ENCODE results near the gene CCNJ. TPM values are rescaled to one million over a fixed set of nuclear protein-coding genes. Genes with fewer than 3 reads are reported as not detected.
"Not testable (repeated sequence)": the region's sequence is repeated elsewhere in the genome, so short reads cannot be mapped to it uniquely, and the experiment has no call there.

CCNJ gene
- total RNA-seq, 2 experiments from 2014 or later = 4.3 to 4.4 TPM

DNA sequence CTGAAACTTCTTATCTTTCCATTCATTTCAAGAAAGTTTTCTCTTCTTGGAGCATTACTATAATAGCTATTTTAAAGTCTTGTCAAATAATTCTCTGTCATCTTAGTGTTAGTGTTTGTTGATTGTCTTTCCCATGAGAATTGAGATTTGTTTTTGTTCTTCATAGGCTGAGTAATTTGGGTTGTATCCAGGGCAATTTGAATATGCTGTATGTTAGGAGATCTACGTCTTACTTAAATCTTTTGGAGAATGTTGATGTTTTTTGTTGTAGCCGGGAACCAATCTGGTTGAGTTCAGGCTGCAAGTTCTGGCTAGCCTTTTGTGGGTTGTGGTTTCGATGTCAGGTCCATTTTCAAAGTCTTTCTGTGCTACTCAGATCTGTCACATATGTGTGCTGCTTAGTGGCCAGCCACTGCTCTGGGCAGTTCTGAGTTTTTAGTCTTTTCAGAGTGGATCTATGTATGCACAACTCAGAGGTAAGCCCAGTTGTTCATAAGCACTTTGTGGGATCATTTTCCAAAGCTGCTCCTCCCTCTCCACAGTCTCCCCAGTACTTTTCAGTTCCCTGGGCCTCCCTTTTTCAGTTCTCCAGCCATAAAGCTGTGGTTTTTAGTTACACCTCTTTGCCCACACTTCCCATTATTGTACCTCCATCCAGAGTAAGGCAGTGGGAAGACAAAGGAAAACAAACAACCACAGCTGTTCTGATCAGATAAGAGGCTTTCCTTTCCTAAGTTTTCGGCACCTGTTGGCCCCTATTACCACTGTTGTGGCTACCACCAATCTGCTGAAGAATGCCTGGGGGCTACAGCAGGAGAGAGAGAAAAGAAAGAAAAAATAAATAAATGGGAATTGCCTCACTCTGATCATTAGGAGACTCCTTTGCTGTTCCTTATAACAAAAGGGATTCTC lies 4.7 kb upstream of the CCNJ start:
- ChIA-PET POLR2A (no interaction called here), CTCF (interaction anchor here (1.4 kb wide), 1 partner anchor 22 kb away, joined by 8 read pairs; no protein-coding TSS in a partner anchor)
- no peak overlapping the region for H3K4me3 Mint-ChIP-seq
- H3K27ac Mint-ChIP-seq = no peak overlapping the region
- H3K4me1 Mint-ChIP-seq (ENCODE audit: low read depth) = peaks cover 7% of the 10 kb centered on the region
- H3K27me3 Mint-ChIP-seq = peaks cover 7% of the 10 kb centered on the region
- H3K36me3 Mint-ChIP-seq = no peaks in the 10 kb centered on the region
- H3K9me3 Mint-ChIP-seq = no peaks in the 10 kb centered on the region
- DNase-seq = no peak
- intact Hi-C loops (cut with micrococcal nuclease) = no loop called here

DNA sequence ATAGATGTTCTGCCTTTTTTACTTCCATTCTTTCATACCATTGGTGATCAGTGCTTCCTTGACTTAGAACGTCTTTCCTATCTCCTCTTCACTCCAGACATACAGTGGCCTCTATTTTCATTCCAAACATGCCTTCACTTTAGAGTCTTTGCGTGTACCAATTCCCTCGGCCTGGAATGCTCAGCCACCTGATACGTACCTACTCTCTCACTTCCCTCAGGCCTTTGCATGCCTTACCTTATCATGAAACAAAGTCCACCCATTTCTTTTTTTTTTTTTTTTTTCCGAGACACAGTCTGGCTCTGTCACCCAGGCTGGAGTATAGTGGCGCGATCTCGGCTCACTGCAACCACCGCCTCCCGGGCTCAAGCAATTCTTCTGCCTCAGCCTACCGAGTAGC lies 2.2 kb upstream of the CCNJ start:
- peaks cover 26% of the 10 kb centered on the region for H3K4me1 Mint-ChIP-seq (ENCODE audit: low read depth)
- no peak overlapping the region for H3K4me3 Mint-ChIP-seq
- intact Hi-C loops (cut with micrococcal nuclease) = no loop called here
- no peaks in the 10 kb centered on the region for H3K9me3 Mint-ChIP-seq
- CTCF ChIA-PET = no interaction called here
- no peak overlapping the region for H3K27ac Mint-ChIP-seq
- peaks cover 3% of the 10 kb centered on the region for H3K36me3 Mint-ChIP-seq
- no peak for DNase-seq
- POLR2A ChIA-PET = no interaction called here
- H3K27me3 Mint-ChIP-seq = peaks cover 7% of the 10 kb centered on the region

DNA sequence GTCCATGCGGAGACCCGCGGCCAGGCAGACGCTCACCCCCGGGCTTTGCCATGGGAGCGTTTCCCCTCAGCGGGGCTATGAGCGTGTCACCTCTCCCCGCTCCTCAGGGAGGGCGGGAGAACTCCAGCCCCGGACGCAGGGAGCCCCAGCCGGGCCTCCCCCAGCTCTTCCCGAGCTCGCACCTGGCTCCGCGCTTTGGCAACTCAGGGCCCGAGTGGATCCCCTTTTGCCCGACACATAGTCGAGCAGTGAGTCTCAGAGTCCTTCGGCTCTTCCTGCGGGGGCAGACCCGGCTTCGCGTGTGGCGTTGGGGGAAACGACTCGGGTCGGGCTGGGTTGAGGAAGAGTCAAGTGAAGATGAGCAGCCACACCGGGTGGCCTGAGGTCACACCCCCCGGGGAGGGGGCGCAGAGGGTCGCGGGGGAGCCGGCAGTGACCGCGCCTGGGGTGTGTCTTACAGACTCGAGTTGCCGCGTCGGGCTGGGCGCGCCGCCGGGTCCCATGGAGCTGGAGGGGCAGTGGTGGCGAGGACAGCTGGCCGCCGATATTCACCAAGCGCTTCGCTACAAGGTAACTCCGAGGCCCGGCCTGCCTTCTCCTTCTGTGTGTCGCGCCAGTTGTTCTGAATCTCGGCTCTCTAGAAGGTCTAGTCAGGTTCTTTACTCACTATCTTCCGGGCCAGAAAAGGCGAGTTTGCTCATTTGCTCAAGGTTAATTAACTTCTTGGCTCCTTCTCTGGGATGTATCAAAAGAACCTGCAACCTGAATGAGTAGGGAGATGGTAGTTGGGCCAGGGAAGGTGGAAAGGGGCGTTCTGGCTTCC lies 721 bp downstream of the CCNJ start:
- Mint-ChIP-seq H3K9me3 (no peaks in the 10 kb centered on the region), H3K36me3 (peaks cover 17% of the 10 kb centered on the region), H3K4me3 (peak overlapping the region; percentile 90), H3K27me3 (peaks cover 1% of the 10 kb centered on the region), H3K27ac (peak overlapping the region; percentile 59), H3K4me1 (ENCODE audit: low read depth) (peaks cover 50% of the 10 kb centered on the region)
- DNase-seq = peak; percentile 62
- ChIA-PET POLR2A (interaction anchor here (0.6 to 1.6 kb wide), 3 partner anchors 46 to 86 kb away, joined by 3 to 5 read pairs (median 3); partner anchors contain the start of gene ZNF518A), CTCF (interaction anchor here (1.4 to 2.3 kb wide), 2 partner anchors 27 to 350 kb away, joined by 5 to 11 read pairs; partner anchors contain the start of gene TCTN3)
- intact Hi-C loops (cut with micrococcal nuclease) = loop anchor here (1.0 kb wide), 5 partner anchors 19 to 351 kb away; partner anchors contain the start of genes CC2D2B, TCTN3 and ZNF518A

GRCh38 chr10:96044736-96045135 lies 1.4 kb downstream of the CCNJ start:
- Mint-ChIP-seq H3K27ac (no peak overlapping the region), H3K4me3 (peak overlapping the region; percentile 90), H3K27me3 (no peaks in the 10 kb centered on the region), H3K9me3 (no peaks in the 10 kb centered on the region), H3K4me1 (ENCODE audit: low read depth) (peaks cover 50% of the 10 kb centered on the region), H3K36me3 (peaks cover 17% of the 10 kb centered on the region)
- DNase-seq = no peak
- CTCF ChIA-PET = interaction anchor here (2.3 kb wide), 1 partner anchor 351 kb away, joined by 11 read pairs; the partner anchor contains the start of gene TCTN3
- POLR2A ChIA-PET = interaction anchor here (0.6 kb wide), 1 partner anchor 85 kb away, joined by 3 read pairs; the partner anchor contains the start of gene ZNF518A
- intact Hi-C loops (cut with micrococcal nuclease) = loop anchor here (1.0 kb wide), 1 partner anchor 137 kb away; the partner anchor contains the start of gene CC2D2B

- intact Hi-C loops (cut with micrococcal nuclease) = no loop called here
- no peak overlapping the region for H3K27ac Mint-ChIP-seq
- no peak overlapping the region for H3K4me3 Mint-ChIP-seq
- DNase-seq = no peak
- no peaks in the 10 kb centered on the region for H3K27me3 Mint-ChIP-seq
- peaks cover 51% of the 10 kb centered on the region for H3K4me1 Mint-ChIP-seq (ENCODE audit: low read depth)
- ChIA-PET POLR2A (interaction anchor here (1.2 kb wide), 1 partner anchor 83 kb away, joined by 5 read pairs; the partner anchor contains the start of gene ZNF518A), CTCF (interaction anchor here (0.7 to 1.8 kb wide), 3 partner anchors 83 to 287 kb away, joined by 3 to 5 read pairs (median 3); partner anchors contain the start of gene ZNF518A)
- no peaks in the 10 kb centered on the region for H3K9me3 Mint-ChIP-seq
- peaks cover 26% of the 10 kb centered on the region for H3K36me3 Mint-ChIP-seq
These were observed 3.2 kb downstream of the CCNJ start for GRCh38 chr10:96046546-96046945.

- ChIA-PET POLR2A (interaction anchor here (1.2 kb wide), 1 partner anchor 83 kb away, joined by 5 read pairs; the partner anchor contains the start of gene ZNF518A), CTCF (interaction anchor here (0.7 to 1.8 kb wide), 3 partner anchors 83 to 287 kb away, joined by 3 to 5 read pairs (median 3); partner anchors contain the start of gene ZNF518A)
- no peak overlapping the region for H3K27ac Mint-ChIP-seq
- peaks cover 30% of the 10 kb centered on the region for H3K36me3 Mint-ChIP-seq
- intact Hi-C loops (cut with micrococcal nuclease) = no loop called here
- H3K9me3 Mint-ChIP-seq = no peaks in the 10 kb centered on the region
- H3K4me3 Mint-ChIP-seq = no peak overlapping the region
- no peaks in the 10 kb centered on the region for H3K27me3 Mint-ChIP-seq
- no peak for DNase-seq
- H3K4me1 Mint-ChIP-seq (ENCODE audit: low read depth) = peaks cover 55% of the 10 kb centered on the region
These were observed 3.7 kb downstream of the CCNJ start for GRCh38 chr10:96047004-96047649.

GRCh38 chr10:96047925-96048324 lies 4.5 kb downstream of the CCNJ start:
- H3K4me3 Mint-ChIP-seq; POLR2A ChIA-PET; H3K27ac Mint-ChIP-seq; H3K27me3 Mint-ChIP-seq; DNase-seq; intact Hi-C loops (cut with micrococcal nuclease); H3K9me3 Mint-ChIP-seq: not testable (repeated sequence)
- Mint-ChIP-seq H3K36me3 (peaks cover 31% of the 10 kb centered on the region), H3K4me1 (ENCODE audit: low read depth) (peaks cover 49% of the 10 kb centered on the region)
- CTCF ChIA-PET = interaction anchor here (1.8 kb wide), 1 partner anchor 82 kb away, joined by 5 read pairs; the partner anchor contains the start of gene ZNF518A

GRCh38 chr10:96049340-96049739 lies 6.0 kb downstream of the CCNJ start:
- H3K9me3 Mint-ChIP-seq = no peaks in the 10 kb centered on the region
- ChIA-PET CTCF (no interaction called here), POLR2A (no interaction called here)
- H3K36me3 Mint-ChIP-seq = peaks cover 31% of the 10 kb centered on the region
- H3K27ac Mint-ChIP-seq = no peak overlapping the region
- no peak for DNase-seq
- H3K4me3 Mint-ChIP-seq = no peak overlapping the region
- peaks cover 50% of the 10 kb centered on the region for H3K4me1 Mint-ChIP-seq (ENCODE audit: low read depth)
- no peaks in the 10 kb centered on the region for H3K27me3 Mint-ChIP-seq
- intact Hi-C loops (cut with micrococcal nuclease) = no loop called here

DNA sequence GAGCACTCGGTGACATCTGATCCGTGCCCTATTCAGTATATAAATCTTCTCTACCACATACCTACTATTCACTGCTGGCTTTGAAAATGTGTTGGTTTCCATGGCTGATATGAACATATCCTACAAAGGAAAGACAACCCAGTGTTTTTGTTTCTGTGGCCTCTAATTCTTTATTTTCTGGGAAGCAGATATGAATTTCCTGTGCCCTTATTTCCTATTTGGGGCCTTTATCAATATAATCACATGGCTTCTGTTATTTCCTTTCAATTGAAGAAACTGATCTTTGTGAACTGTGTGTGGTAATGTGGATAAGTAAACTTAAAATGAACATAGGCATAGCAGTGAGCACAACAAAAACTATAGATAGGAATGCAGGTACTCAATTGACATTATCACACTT lies 10.6 kb downstream of the CCNJ start:
- Mint-ChIP-seq H3K27ac (no peak overlapping the region), H3K4me3 (no peak overlapping the region), H3K4me1 (ENCODE audit: low read depth) (peaks cover 11% of the 10 kb centered on the region), H3K36me3 (peaks cover 43% of the 10 kb centered on the region), H3K27me3 (no peaks in the 10 kb centered on the region), H3K9me3 (no peaks in the 10 kb centered on the region)
- no peak for DNase-seq
- intact Hi-C loops (cut with micrococcal nuclease) = no loop called here
- POLR2A ChIA-PET = no interaction called here
- CTCF ChIA-PET = interaction anchor here (1.0 kb wide), 1 partner anchor 37 kb away, joined by 4 read pairs; no protein-coding TSS in a partner anchor

GRCh38 chr10:96056787-96057186 lies 13.4 kb downstream of the CCNJ start:
- CTCF ChIA-PET = interaction anchor here (0.6 kb wide), 1 partner anchor 363 kb away, joined by 3 read pairs; the partner anchor contains the start of gene TCTN3
- POLR2A ChIA-PET = no interaction called here

DNA sequence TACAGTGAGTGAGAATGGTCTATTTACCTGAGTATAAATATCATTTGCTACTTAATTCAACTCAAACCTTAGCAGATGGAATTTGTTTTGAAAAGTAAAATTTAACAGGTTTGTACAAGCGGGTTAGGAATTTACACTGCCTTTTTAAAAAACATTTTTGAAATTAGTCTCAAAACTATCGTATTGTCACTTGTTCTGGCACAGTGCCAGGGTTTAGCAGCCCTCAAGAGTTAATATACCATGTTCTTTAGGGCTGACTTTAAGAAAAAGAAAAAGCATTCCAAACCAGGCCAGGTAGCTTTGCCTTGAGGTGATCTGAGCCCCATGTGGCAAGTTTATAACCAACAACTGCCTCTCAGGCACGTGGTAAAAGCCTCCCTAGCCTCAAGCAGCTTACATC lies 17.8 kb downstream of the CCNJ start:
- POLR2A ChIA-PET = no interaction called here
- intact Hi-C loops (cut with micrococcal nuclease) = no loop called here
- Mint-ChIP-seq H3K36me3 (peaks cover 50% of the 10 kb centered on the region), H3K4me1 (ENCODE audit: low read depth) (peaks cover 16% of the 10 kb centered on the region), H3K27me3 (no peaks in the 10 kb centered on the region), H3K9me3 (no peaks in the 10 kb centered on the region), H3K27ac (no peak overlapping the region), H3K4me3 (no peak overlapping the region)
- CTCF ChIA-PET = interaction anchor here (1.2 kb wide), 1 partner anchor 44 kb away, joined by 3 read pairs; no protein-coding TSS in a partner anchor
- no peak for DNase-seq

More at GRCh38 chr10:96056787-96057186, 13.4 kb downstream of the CCNJ start:
- no peaks in the 10 kb centered on the region for H3K9me3 Mint-ChIP-seq
- peaks cover 8% of the 10 kb centered on the region for H3K4me1 Mint-ChIP-seq (ENCODE audit: low read depth)
- no peak for DNase-seq
- H3K27me3 Mint-ChIP-seq = no peaks in the 10 kb centered on the region
- H3K4me3 Mint-ChIP-seq = no peak overlapping the region
- no peak overlapping the region for H3K27ac Mint-ChIP-seq
- H3K36me3 Mint-ChIP-seq = peaks cover 45% of the 10 kb centered on the region
- intact Hi-C loops (cut with micrococcal nuclease) = no loop called here
